B cell (primary cell): ENCODE data around the gene IRAK1. TPM values are rescaled to one million over a fixed set of nuclear protein-coding genes. Genes with fewer than 3 reads are reported as not detected.

Source experiments
- ATAC-seq: fragments of 200-7000 bp; cut with Tn5 transposase; one replicate; pipeline ENCODE4 v1.10.0; 2021; ENCODE audit warnings: low read depth, mild to moderate bottlenecking, moderate number of reproducible peaks, moderate library complexity
- CTCF ChIA-PET: fragments of 350-600 bp; sonication (Branson Sonifier 250); formaldehyde crosslinking; loops from one replicate; lab custom pipeline; 2021; ENCODE audit warnings: antibody characterized with exemption, inconsistent platforms; lab: Charles Lee
- POLR2A ChIA-PET: fragments of 350-600 bp; sonication (Branson Sonifier 250); formaldehyde crosslinking; loops from one replicate; lab custom pipeline; 2021; ENCODE audit warnings: antibody characterized with exemption; lab: Charles Lee
- DNase-seq: peaks from one replicate; pipeline ENCODE4 v3.0.0; 2013
- H2AFZ ChIP-seq: 2 replicates; pipeline ENCODE4 v1.6.1; 2012; ENCODE audit warnings: mild to moderate bottlenecking, low read depth, low read length; ENCODE audit not compliant: insufficient read depth, poor library complexity, severe bottlenecking
- H3K27ac ChIP-seq, 2 donors: 1 replicate in 1 of 2; 2 replicates in 1 of 2; pipeline ENCODE4 v1.5.1; 2012 to 2013; ENCODE audit warnings: low read length in 2 of 2, mild to moderate bottlenecking in 2 of 2, moderate library complexity in 1 of 2
- H3K27me3 ChIP-seq, 4 experiments: fragments of 200-600 bp in 1 of 4; sonication (generic) in 1 of 4; replicated peaks in 1 of 4; 1 replicate in 2 of 4; 2 replicates in 2 of 4; pipeline versions ENCODE4 v1.6.1 to v1.7.0; 2013 to 2016; ENCODE audit warnings: low read length in 3 of 4, mild to moderate bottlenecking in 2 of 4, mixed read lengths in 1 of 4, moderate library complexity in 1 of 4; ENCODE audit not compliant: insufficient read depth in 4 of 4, control insufficient read depth in 3 of 4; ENCODE audit errors: control extremely low read depth in 1 of 4
- H3K36me3 ChIP-seq, 2 experiments: replicated peaks in 1 of 2; 1 replicate in 1 of 2; 2 replicates in 1 of 2; pipeline versions ENCODE4 v1.6.1 to v1.7.1; 2013; ENCODE audit warnings: low read length in 1 of 2; ENCODE audit not compliant: insufficient read depth in 2 of 2, control insufficient read depth in 1 of 2; ENCODE audit errors: control extremely low read depth in 1 of 2, extremely low read depth in 1 of 2
- H3K4me1 ChIP-seq, 2 donors: fragments of 200-600 bp in 1 of 2; sonication (generic) in 1 of 2; 1 replicate in 1 of 2; 2 replicates in 1 of 2; pipeline versions ENCODE4 v1.5.1 to v1.6.1; 2013 to 2017; ENCODE audit warnings: low read length in 2 of 2; ENCODE audit not compliant: control insufficient read depth in 2 of 2, insufficient read depth in 2 of 2
- H3K4me2 ChIP-seq: replicated peaks from 2 replicates; pipeline ENCODE3; 2012; ENCODE audit warnings: mild to moderate bottlenecking, low read depth, low read length; ENCODE audit not compliant: poor library complexity, severe bottlenecking
- H3K4me3 ChIP-seq, 5 experiments: fragments of 200-600 bp in 1 of 5; sonication (generic) in 1 of 5; 1 replicate in 3 of 5; 2 replicates in 2 of 5; pipeline versions ENCODE4 v1.5.1 to v1.7.0; 2011 to 2016; ENCODE audit warnings: low read length in 4 of 5, mild to moderate bottlenecking in 4 of 5, low read depth in 2 of 5, control low read depth in 1 of 5, moderate library complexity in 1 of 5; ENCODE audit not compliant: insufficient read depth in 1 of 5; ENCODE audit errors: control extremely low read depth in 1 of 5, extremely low read depth in 1 of 5
- H3K79me2 ChIP-seq: fragments of 200-600 bp; sonication (generic); one replicate; pipeline ENCODE4 v1.6.0; 2016; ENCODE audit warnings: low read length; ENCODE audit not compliant: control insufficient read depth, insufficient read depth
- H3K9ac ChIP-seq: fragments of 200-600 bp; sonication (generic); 2 replicates; pipeline ENCODE4 v1.6.1; 2017; ENCODE audit warnings: mild to moderate bottlenecking, low read length, moderate library complexity
- H3K9me3 ChIP-seq, 3 donors: one replicate each; pipeline versions ENCODE4 v1.6.1 to v1.7.1; 2013; ENCODE audit warnings: low read length in 2 of 3; ENCODE audit not compliant: control insufficient read depth in 2 of 3, insufficient read depth in 1 of 3; ENCODE audit errors: control extremely low read depth in 1 of 3
- H4K20me1 ChIP-seq: 2 replicates; pipeline ENCODE4 v1.6.0; 2012; ENCODE audit warnings: mild to moderate bottlenecking, low read length; ENCODE audit not compliant: insufficient read depth, control insufficient read depth, poor library complexity, severe bottlenecking
- H3K27ac Mint-ChIP-seq: one replicate; pipeline ENCODE4 v1.8.0; 2021; ENCODE audit warnings: mixed read lengths
- H3K27me3 Mint-ChIP-seq: one replicate; pipeline ENCODE4 v1.8.0; 2021; ENCODE audit warnings: mixed read lengths
- H3K4me1 Mint-ChIP-seq: one replicate; pipeline ENCODE4 v1.8.0; 2021; ENCODE audit warnings: mixed read lengths
- H3K4me3 Mint-ChIP-seq: one replicate; pipeline ENCODE4 v1.8.0; 2021; ENCODE audit warnings: mixed read lengths
- H3K9me3 Mint-ChIP-seq: one replicate; pipeline ENCODE4 v1.8.0; 2022; ENCODE audit warnings: mixed read lengths; ENCODE audit not compliant: insufficient read depth
- CTCF ChIP-seq: fragments of 200-600 bp; IDR thresholded peaks from one replicate; pipeline ENCODE4 v1.8.0; 2022; ENCODE audit warnings: antibody characterized with exemption, mild to moderate bottlenecking
- EZH2 ChIP-seq: IDR thresholded peaks from 2 replicates; pipeline ENCODE4 v1.6.1; 2012; ENCODE audit warnings: borderline replicate concordance, low read depth, mild to moderate bottlenecking, moderate library complexity, low read length; ENCODE audit not compliant: insufficient read depth, poor library complexity, severe bottlenecking
- WGBS: methylation state at CpG from one replicate; pipeline ENCODE4 v1.1.5; 2013; ENCODE audit warnings: missing lambda C conversion rate; ENCODE audit not compliant: insufficient coverage; 5-methylcytosine and 5-hydroxymethylcytosine counted together
- intact Hi-C: fragments of 100-400 bp; cut with micrococcal nuclease; formaldehyde crosslinking; loops from one replicate; pipeline ENCODE4 v1.10.0; 2022
- polyA plus RNA-seq: library from polyadenylated mRNA; depleted of rRNA; stranded (reverse); fragments of >200 nt; gene quantifications from 2 replicates; pipeline ENCODE4 v1.2.3, GENCODE V29; 2012
- total RNA-seq, 2 donors: library from RNA; stranded (reverse); fragments of 120-200 nt in 1 of 2; gene quantifications; 1 replicate in 1 of 2; 2 replicates in 1 of 2; pipeline versions ENCODE4 v1.2.3 to v1.2.4, GENCODE V29; 2013 to 2022

IRAK1 gene
- total and polyA plus RNA-seq, 2 donors (not counting 1 experiment from before 2014, with no cell fraction given): 112 to 118 TPM

- H3K27ac ChIP-seq: no peak overlapping the region
- intact Hi-C loops: no loop called here
- no peak overlapping the region for H3K9ac ChIP-seq
- H4K20me1 ChIP-seq: no peaks in the 10 kb centered on the region
- Mint-ChIP-seq H3K9me3 (no peaks in the 10 kb centered on the region), H3K4me3 (no peak overlapping the region), H3K27me3 (no peaks in the 10 kb centered on the region), H3K4me1 (no peaks in the 10 kb centered on the region), H3K27ac (peak overlapping the region; percentile 10)
- no peaks in the 10 kb centered on the region for H3K4me1 ChIP-seq
- POLR2A ChIA-PET: no interaction called here
- H3K4me3 ChIP-seq: no peak overlapping the region
- H3K4me2 ChIP-seq: no peak overlapping the region
- TF ChIP-seq CTCF (no peak), EZH2 (no peak)
- DNase-seq: no peak
- H3K9me3 ChIP-seq: no peaks in the 10 kb centered on the region
- peaks cover 0 to 27% of the 10 kb centered on the region in 2 experiments for H3K36me3 ChIP-seq
- CTCF ChIA-PET: interaction anchor here (1.2 kb wide), 1 partner anchor 13 kb away, joined by 7 read pairs; no protein-coding TSS in a partner anchor
- no peak for ATAC-seq
- no peaks in the 10 kb centered on the region for H3K27me3 ChIP-seq
- no peak overlapping the region for H2AFZ ChIP-seq
- 98% methylated on average over 16 of the region's 21 CpGs for WGBS
- H3K79me2 ChIP-seq: peaks cover under 1% of the 10 kb centered on the region
Observed at GRCh38 chrX:154026136-154027021, 6.7 kb upstream of the IRAK1 start.

DNA sequence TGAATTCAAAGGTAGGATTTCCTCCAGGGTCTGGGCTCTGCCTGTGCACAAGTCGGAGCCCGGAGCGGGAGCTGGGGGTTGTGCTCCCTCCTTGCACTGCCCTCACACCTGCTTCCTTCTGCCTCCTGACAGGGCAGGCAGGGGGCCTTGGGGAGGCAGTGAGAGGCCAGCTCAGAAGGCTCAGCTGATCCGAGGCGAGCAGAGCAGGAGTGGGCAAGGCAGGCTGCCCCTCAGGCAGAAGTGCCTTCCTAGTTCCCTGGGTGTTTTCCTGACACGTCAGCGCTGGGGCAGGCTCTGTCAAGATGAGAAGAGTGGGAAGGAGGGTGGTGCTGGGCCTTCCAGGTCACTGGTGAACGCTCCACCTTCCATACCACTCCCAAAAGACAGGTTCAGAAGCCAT lies 5.5 kb upstream of the IRAK1 start:
- H3K27me3 Mint-ChIP-seq: no peaks in the 10 kb centered on the region
- no peak overlapping the region for H3K9ac ChIP-seq
- H3K79me2 ChIP-seq: peaks cover 5% of the 10 kb centered on the region
- TF ChIP-seq EZH2: no peak
- no peak for TF ChIP-seq CTCF
- H3K4me3 ChIP-seq: no peak overlapping the region
- H3K4me3 Mint-ChIP-seq: no peak overlapping the region
- H3K27ac Mint-ChIP-seq: no peak overlapping the region
- peaks cover 4% of the 10 kb centered on the region for H3K4me1 Mint-ChIP-seq
- H4K20me1 ChIP-seq: no peaks in the 10 kb centered on the region
- no CpG with 5 or more reads among the region's 8 CpGs for WGBS
- intact Hi-C loops: no loop called here
- no peak overlapping the region for H3K4me2 ChIP-seq
- DNase-seq (no peak), ATAC-seq (no peak)
- no peak overlapping the region for H3K27ac ChIP-seq
- H3K27me3 ChIP-seq: no peaks in the 10 kb centered on the region
- H2AFZ ChIP-seq: no peak overlapping the region
- H3K9me3 Mint-ChIP-seq: no peaks in the 10 kb centered on the region
- H3K9me3 ChIP-seq: no peaks in the 10 kb centered on the region
- ChIA-PET CTCF (no interaction called here), POLR2A (no interaction called here)
- peaks cover 6 to 8% of the 10 kb centered on the region in 2 donors for H3K4me1 ChIP-seq
- H3K36me3 ChIP-seq: peaks cover 0 to 19% of the 10 kb centered on the region in 2 experiments
